H1 (cell line): ENCODE measurements around the gene RABEPK. TPM values are rescaled to one million over a fixed set of nuclear protein-coding genes. Genes with fewer than 3 reads are reported as not detected.

Experiments used
- RAD21 ChIP-seq, 2 experiments: IDR thresholded peaks in 1 of 2; conservative IDR thresholded peaks in 1 of 2; 2 replicates each; pipeline ENCODE4 v1.6.1; 2011; ENCODE audit warnings: low read depth in 2 of 2, low read length in 2 of 2, improper control_type of control experiment in 1 of 2, inconsistent platforms in 1 of 2, mild to moderate bottlenecking in 1 of 2, moderate library complexity in 1 of 2
- RFX5 ChIP-seq: IDR thresholded peaks from 2 replicates; pipeline ENCODE4 v1.6.1; 2011; ENCODE audit warnings: low read depth, low read length, improper control_type of control experiment, borderline replicate concordance
- SAP30 ChIP-seq: fragments of 300-600 bp; sonication (generic); IDR thresholded peaks from 2 replicates; pipeline ENCODE4 v1.7.1; 2012; ENCODE audit warnings: low read length, moderate library complexity, mild to moderate bottlenecking, inconsistent platforms; ENCODE audit not compliant: insufficient read depth, insufficient replicate concordance
- SIX5 ChIP-seq: IDR thresholded peaks from 2 replicates; pipeline ENCODE4 v1.6.1; 2011; ENCODE audit warnings: mild to moderate bottlenecking, low read depth, low read length
- SUZ12 ChIP-seq: fragments of 200-600 bp; sonication (generic); IDR thresholded peaks from 2 replicates; pipeline ENCODE4 v1.6.1; 2012; ENCODE audit warnings: mild to moderate bottlenecking, inconsistent platforms, low read length, moderate library complexity, mixed read lengths
- polyA plus RNA-seq, 7 experiments: library from polyadenylated mRNA; depleted of rRNA in 3 of 7; stranded (reverse) in 5 of 7; unstranded in 2 of 7; fragments of >200 nt in 5 of 7; fragments of 200-250 nt in 2 of 7; gene quantifications; 1 replicate in 5 of 7; 2 replicates in 1 of 7; 4 replicates in 1 of 7; pipeline versions ENCODE4 v1.2.1 to v1.2.3, GENCODE V29; 2011 to 2013; ENCODE audit warnings: missing spikeins in 2 of 7, mixed read lengths in 2 of 7
- total RNA-seq: library from RNA; stranded (reverse); fragmentation: NEBNext Ultra II Directional; extraction: Animal tissue kit (Norgen Biotek cat#: 25700); gene quantifications from 2 replicates; pipeline ENCODE4 v1.2.1, GENCODE V29; 2021

The RABEPK gene
- total and polyA plus RNA-seq, 2 of the 8 experiments (the other 6 are each of a cell fraction or from before 2014, with no cell fraction given), result 26.3 to 34.3 TPM

DNA sequence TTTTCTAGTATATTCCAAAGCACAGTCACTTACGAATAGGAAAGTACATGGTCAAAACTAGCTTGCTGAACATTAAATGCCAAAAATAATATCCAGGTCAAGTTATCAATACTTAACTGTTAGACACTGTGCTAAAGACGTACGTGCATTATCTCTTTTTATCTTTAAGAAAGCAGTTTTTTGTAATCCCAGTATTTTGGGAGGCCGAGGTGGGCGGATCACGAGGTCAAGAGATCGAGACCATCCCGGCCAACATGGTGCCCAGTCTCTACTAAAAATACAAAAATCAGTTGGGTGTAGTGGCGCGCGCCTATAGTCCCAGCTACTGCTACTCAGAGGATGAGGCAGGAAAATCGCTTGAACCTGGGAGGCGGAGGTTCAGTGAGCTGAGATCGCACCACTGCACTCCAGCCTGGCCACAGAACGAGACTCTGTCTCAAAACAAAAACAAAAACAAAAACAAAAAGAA lies 43.5 kb downstream of the RABEPK start (continued):
- TF ChIP-seq RAD21 (IDR thresholded peaks at IDR 0.05 in 1 of 2, conservative IDR thresholded peaks at IDR 0.05 in 1 of 2; ENCODE audit: low read depth in 2 of 2, low read length in 2 of 2) (no peak), RFX5 (no peak), SAP30 (no peak), SIX5 (no peak), SUZ12 (no peak)
